NOMO-1 treated with dmso at 0.1 percent for 144 hours (cell line): ENCODE data around the gene SBF1.

Experiments used
- DNase-seq: peaks from one replicate; lab custom pipeline; 2025; ENCODE audit not compliant: unreplicated experiment; lab: John Stamatoyannopoulos, UW

Gene SBF1

GRCh38 chr22:50486561-50487289, 11.9 kb upstream of the SBF1 start, which contains the start of gene MIOX:
Gene MIOX (plus strand): TSS chr22:50486859. CDS start chr22:50486898, 39 bp downstream.
- no peak for DNase-seq

GRCh38 chr22:50485221-50486131, 10.6 kb upstream of the SBF1 start:
- no peak for DNase-seq

- DNase-seq: no peak
Observed at GRCh38 chr22:50483977-50484853, 9.4 kb upstream of the SBF1 start.

GRCh38 chr22:50483556-50483955, 8.7 kb upstream of the SBF1 start:
- DNase-seq: no peak

GRCh38 chr22:50483106-50483505, 8.3 kb upstream of the SBF1 start:
- DNase-seq: no peak

- DNase-seq: no peak
Observed at GRCh38 chr22:50482107-50483074, 7.6 kb upstream of the SBF1 start.

DNA sequence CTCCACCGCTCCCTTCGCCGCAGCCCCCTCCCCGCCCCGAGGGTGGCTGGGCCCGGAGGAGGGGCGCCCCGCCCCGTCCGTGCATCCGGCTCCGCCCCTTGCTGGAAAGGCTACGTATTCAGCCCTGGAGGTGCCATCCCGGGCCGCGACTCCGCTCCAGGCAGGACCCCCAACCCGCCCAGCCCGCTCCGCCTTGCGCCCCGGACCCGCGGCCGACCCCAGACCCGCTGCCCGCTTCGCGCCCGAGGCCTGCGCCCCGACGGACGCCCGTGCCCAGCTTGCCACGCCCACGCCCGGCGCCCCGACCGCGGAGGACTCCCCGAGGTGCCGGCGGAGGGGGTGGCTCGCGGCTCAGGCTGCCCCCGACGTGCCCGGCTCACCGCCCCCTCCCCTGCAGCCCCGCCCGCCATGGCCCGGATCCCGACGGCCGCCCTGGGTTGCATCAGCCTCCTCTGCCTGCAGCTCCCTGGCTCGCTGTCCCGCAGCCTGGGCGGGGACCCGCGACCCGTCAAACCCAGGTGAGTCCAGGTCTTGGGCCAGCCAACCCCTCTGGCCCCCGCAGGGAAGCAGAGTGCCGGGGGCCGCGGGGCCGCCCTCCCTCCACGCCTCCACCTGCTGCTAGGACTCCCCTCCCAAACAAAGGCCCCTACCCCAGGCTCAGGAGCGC, 6.7 kb upstream of the SBF1 start, which contains the start of gene ADM2:
Gene ADM2 (plus strand): TSS at position 104 of the 667 bp plus-strand sequence. CDS start 305 bp downstream, at position 409.
- DNase-seq: no peak

DNA sequence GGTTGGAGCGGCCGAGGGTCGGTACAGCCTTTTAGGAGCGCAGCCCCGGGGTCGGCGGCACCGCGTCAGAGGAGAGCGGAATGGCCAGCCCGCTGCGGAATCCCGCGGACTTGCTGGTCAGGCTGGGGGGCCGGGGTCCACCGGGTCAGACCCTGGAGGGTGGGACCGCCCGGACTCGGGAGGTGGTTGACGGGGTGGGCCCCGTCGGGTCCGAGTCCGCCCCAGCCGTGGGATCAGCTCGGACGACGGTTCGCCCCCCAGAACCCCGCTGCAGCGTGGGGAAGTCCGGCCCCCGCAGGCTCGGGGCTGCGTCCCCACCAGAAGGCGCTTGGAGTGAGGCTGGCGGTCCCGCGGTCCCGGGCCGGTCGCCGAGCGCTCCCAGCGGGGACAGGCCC, 6.2 kb upstream of the SBF1 start:
- DNase-seq: no peak

DNA sequence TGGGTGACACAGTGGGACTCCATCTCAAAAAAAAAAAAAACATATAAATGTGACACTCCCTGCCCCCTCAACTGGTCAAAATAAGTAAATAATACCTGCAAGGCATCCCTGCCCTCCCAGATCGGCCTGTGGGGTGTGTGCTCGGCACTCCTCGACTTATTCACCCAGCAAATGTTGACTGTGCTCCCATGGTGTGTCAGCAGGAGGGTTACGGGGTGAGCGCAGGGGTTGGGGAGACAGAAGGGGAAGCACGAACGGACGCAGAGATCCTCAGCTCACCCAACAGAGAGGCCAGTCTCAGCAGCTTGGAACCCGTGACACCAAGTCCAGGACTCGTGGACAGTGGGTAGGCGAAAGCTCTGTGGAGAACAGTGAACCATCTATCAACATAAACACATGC, 4.9 kb upstream of the SBF1 start:
- no peak for DNase-seq

DNA sequence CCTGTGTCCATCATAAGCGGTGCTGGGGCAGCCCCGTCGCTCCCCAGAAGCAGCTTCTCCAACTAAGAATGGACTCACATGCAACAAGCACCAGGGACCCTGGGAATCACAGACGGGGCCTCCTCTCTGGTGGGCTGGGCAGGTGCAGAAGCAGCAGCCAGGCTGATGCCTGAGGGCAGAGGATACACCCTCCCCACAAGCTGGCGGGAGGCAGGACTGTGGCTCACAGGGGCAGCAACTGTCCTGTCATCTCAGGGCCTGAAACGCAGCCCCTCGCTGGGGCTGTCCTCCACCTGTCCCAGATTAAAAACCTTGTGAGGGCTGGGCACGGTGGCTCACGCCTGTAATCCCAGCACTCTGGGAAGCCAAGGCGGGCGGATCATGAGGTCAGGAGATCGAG, 3.1 kb upstream of the SBF1 start:
- DNase-seq: no peak

- DNase-seq: no peak
Observed at GRCh38 chr22:50476868-50477267, 2.0 kb upstream of the SBF1 start.

DNA sequence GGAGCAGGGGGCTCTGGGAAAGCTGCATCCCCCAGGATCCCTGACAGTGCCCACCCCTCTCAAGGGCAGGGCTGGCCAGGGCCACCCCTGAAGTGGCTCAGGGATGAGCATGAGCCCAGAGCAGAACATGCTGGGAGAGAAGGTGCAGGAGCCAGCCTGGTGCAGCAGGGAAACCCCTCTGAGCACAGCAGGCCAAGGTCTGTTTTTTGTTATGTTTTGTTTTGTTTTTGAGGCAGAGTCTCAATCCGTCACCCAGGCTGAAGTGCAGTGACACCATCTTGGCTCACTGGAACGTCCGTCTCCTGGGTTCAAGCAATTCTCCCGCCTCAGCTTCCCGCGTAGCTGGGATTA, 792 bp upstream of the SBF1 start:
- no peak for DNase-seq

DNA sequence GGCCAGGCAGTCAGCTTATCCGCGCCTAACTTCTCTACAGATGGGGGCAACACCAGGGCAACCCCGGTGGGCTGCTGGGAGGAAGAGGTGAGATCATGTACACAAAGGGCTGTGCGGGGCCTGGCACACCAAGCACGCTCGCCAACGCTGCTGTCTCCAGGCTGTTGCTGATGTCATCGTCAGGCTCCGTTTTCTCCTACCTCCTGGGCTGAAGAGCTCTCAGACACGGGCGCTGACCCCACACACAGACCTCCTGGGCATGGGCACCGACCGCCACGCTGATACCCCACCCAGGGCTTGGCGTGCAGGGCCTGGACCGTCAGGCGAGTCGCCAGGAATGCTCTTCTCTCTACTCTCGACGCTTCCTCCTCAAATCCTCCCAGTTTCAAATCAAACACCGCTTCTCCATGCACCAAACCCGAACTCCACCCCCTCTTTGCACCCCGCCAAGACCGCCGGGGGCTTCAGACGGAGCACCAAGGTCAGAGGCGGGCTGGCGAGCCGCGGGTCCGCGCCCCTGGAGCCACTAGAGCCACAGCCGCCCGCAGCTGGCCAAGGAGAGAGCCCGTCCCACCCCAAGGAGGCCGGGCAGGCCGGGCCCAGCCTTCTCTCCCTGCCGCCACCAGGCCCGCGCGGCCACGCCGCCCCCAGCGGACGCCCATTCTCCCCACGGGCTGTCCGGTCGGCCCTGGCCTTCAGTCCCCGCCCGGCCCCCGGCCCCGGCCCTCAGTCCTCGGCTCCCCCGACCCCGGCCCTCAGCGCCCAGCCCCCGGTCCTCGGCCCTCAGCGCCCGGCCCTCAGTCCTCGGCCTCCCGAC, 772 bp downstream of the SBF1 start:
- DNase-seq: peak; percentile 25

GRCh38 chr22:50473088-50473487, 1.7 kb downstream of the SBF1 start:
- no peak for DNase-seq

GRCh38 chr22:50471962-50472361, 2.9 kb downstream of the SBF1 start:
- no peak for DNase-seq

- no peak for DNase-seq
Observed at GRCh38 chr22:50471197-50471847, 3.5 kb downstream of the SBF1 start.

- no peak for DNase-seq
Observed at GRCh38 chr22:50470491-50470890, 4.3 kb downstream of the SBF1 start.
